Lower leg skin (tissue), 3 donors: ENCODE data around the gene PGA3.
"Not testable (repeated sequence)": the region's sequence is repeated elsewhere in the genome, so short reads cannot be mapped to it uniquely, and the experiment has no call there.

ENCODE experiments used
- CTCF ChIP-seq, 3 donors: fragments of 450-650 bp; IDR thresholded peaks; one replicate each; pipeline ENCODE4 v1.5.1; 2016; ENCODE audit warnings: antibody characterized with exemption in 3 of 3, mild to moderate bottlenecking in 3 of 3, moderate library complexity in 2 of 3
- POLR2A ChIP-seq, 2 donors: fragments of 450-650 bp; IDR thresholded peaks; one replicate each; pipeline ENCODE4 v1.6.1; 2016 to 2017; ENCODE audit warnings: antibody characterized with exemption in 2 of 2, mild to moderate bottlenecking in 1 of 2, moderate library complexity in 1 of 2

- not testable (repeated sequence) for TF ChIP-seq POLR2A, CTCF (IDR thresholded peaks at IDR 0.05)
Observed at GRCh38 chr11:61241526-61241925, 38.2 kb downstream of the PGA3 start.
